Head of caudate nucleus (tissue), 42 donors: ENCODE data around the gene WFDC13.
A peak's percentile ranks its signal among the peaks of the same experiment; 100 is the strongest.
"Not testable (repeated sequence)": the region's sequence is repeated elsewhere in the genome, so short reads cannot be mapped to it uniquely, and the experiment has no call there.

Source experiments
- DNase-seq, 42 donors: peaks; one replicate each; pipeline versions ENCODE4 v3.0.0 to v3.0.0-alpha.2; 2020 to 2021; ENCODE audit warnings: mixed read lengths in 7 of 42
- intact Hi-C: fragments of 100-400 bp; cut with DNase I; formaldehyde crosslinking; loops from one replicate; pipeline ENCODE4 v1.15.0; 2022

Gene WFDC13

GRCh38 chr20:45701873-45702272, at the start of gene WFDC13:
Gene WFDC13 (plus strand): TSS chr20:45702038. CDS start chr20:45702124, 86 bp downstream.
- no peak for DNase-seq
- intact Hi-C loops = no loop called here

GRCh38 chr20:45657038-45657437, 44.8 kb upstream of the WFDC13 start:
- DNase-seq, intact Hi-C loops: not testable (repeated sequence)

GRCh38 chr20:45670139-45670538, 31.7 kb upstream of the WFDC13 start, which contains the start of gene WFDC11:
Gene WFDC11 (minus strand): TSS chr20:45670239. CDS start chr20:45650600, 19,639 bp downstream.
- intact Hi-C loops = no loop called here
- DNase-seq = no peak

GRCh38 chr20:45672765-45673164, 29.1 kb upstream of the WFDC13 start:
- DNase-seq = peak in 1 of 42 donors; percentile 5
- intact Hi-C loops = no loop called here

GRCh38 chr20:45679650-45680049, 22.2 kb upstream of the WFDC13 start:
- intact Hi-C loops = no loop called here
- DNase-seq = no peak

GRCh38 chr20:45685896-45686295, 15.9 kb upstream of the WFDC13 start:
- intact Hi-C loops = no loop called here
- no peak for DNase-seq

GRCh38 chr20:45693346-45693745, 8.5 kb upstream of the WFDC13 start:
- intact Hi-C loops = not testable (repeated sequence)

GRCh38 chr20:45695496-45695895, 6.3 kb upstream of the WFDC13 start:
- intact Hi-C loops = no loop called here
- no peak for DNase-seq

More at GRCh38 chr20:45693346-45693745, 8.5 kb upstream of the WFDC13 start:
- DNase-seq = not testable (repeated sequence)

GRCh38 chr20:45701104-45701503, 734 bp upstream of the WFDC13 start:
- DNase-seq = no peak
- intact Hi-C loops = no loop called here

- intact Hi-C loops = no loop called here
These were observed 3.3 kb downstream of the WFDC13 start, which contains the start of gene WFDC10B for GRCh38 chr20:45704969-45705637. Gene WFDC10B (minus strand): TSS chr20:45705019. CDS start chr20:45685992, 19,027 bp downstream.

GRCh38 chr20:45716141-45716688, 14.4 kb downstream of the WFDC13 start:
- DNase-seq, intact Hi-C loops: not testable (repeated sequence)

More at GRCh38 chr20:45704969-45705637, 3.3 kb downstream of the WFDC13 start, which contains the start of gene WFDC10B:
- peak in 1 of 42 donors; percentile 1 for DNase-seq

- intact Hi-C loops = no loop called here
- DNase-seq = no peak
These were observed 20.2 kb downstream of the WFDC13 start, which contains the start of gene SPINT4 for GRCh38 chr20:45722047-45722446. Gene SPINT4 (plus strand): TSS chr20:45722347. CDS start chr20:45722368, 21 bp downstream.

- DNase-seq = no peak
- intact Hi-C loops = no loop called here
These were observed 23.3 kb downstream of the WFDC13 start for GRCh38 chr20:45725134-45725533.

GRCh38 chr20:45727044-45727443, 25.2 kb downstream of the WFDC13 start:
- intact Hi-C loops = no loop called here
- DNase-seq = no peak

- no peak for DNase-seq
- intact Hi-C loops = no loop called here
These were observed 30.4 kb downstream of the WFDC13 start for GRCh38 chr20:45732199-45732598.

- intact Hi-C loops = no loop called here
- no peak for DNase-seq
These were observed 33.7 kb downstream of the WFDC13 start for GRCh38 chr20:45735552-45735951.

GRCh38 chr20:45735988-45736387, 34.1 kb downstream of the WFDC13 start:
- intact Hi-C loops = no loop called here

GRCh38 chr20:45742596-45742995, 40.8 kb downstream of the WFDC13 start:
- intact Hi-C loops = no loop called here
- DNase-seq = no peak

More at GRCh38 chr20:45735988-45736387, 34.1 kb downstream of the WFDC13 start:
- DNase-seq = no peak

GRCh38 chr20:45745015-45745414, 43.2 kb downstream of the WFDC13 start:
- no peak for DNase-seq

GRCh38 chr20:45751721-45752120, 49.9 kb downstream of the WFDC13 start:
- DNase-seq = no peak
- intact Hi-C loops = no loop called here

More at GRCh38 chr20:45745015-45745414, 43.2 kb downstream of the WFDC13 start:
- intact Hi-C loops = no loop called here
